Upper lobe of left lung (tissue), 4 donors: ENCODE data around the gene WRNIP1.

Experiments used
- CTCF ChIP-seq, 6 experiments: fragments of 450-650 bp in 4 of 6; fragments of 200-600 bp in 2 of 6; sonication (generic) in 2 of 6; IDR thresholded peaks; one replicate each; pipeline ENCODE4 v1.5.1; 2016 to 2019; ENCODE audit warnings: antibody characterized with exemption in 6 of 6
- EP300 ChIP-seq, 4 donors: sonication (generic); formaldehyde crosslinking; IDR thresholded peaks; one replicate each; pipeline ENCODE4 v1.5.1; 2017; ENCODE audit warnings: antibody characterized with exemption in 4 of 4, control low read depth in 2 of 4

- TF ChIP-seq CTCF (IDR thresholded peaks at IDR 0.05) (no peak), EP300 (IDR thresholded peaks at IDR 0.05) (no peak)
Measured at GRCh38 chr6:2771079-2771478, 5.9 kb downstream of the WRNIP1 start.
